ENCODE results near the gene OSTF1.
A peak's percentile ranks its signal among the peaks of the same experiment; 100 is the strongest.

OSTF1 gene

GRCh38 chr9:75092766-75093165 lies 4.5 kb downstream of the OSTF1 start:
- Mint-ChIP-seq H3K27ac (no peak overlapping the region), H3K27me3 (no peaks in the 10 kb centered on the region), H3K9me3 (no peaks in the 10 kb centered on the region), H3K36me3 (ENCODE audit: low read depth) (peaks cover 73% of the 10 kb centered on the region), H3K4me1 (ENCODE audit: low read depth) (peaks cover 61% of the 10 kb centered on the region), H3K4me3 (no peak overlapping the region)
- intact Hi-C loops (cut with micrococcal nuclease), result no loop called here

- H3K4me1 Mint-ChIP-seq (ENCODE audit: low read depth), result peaks cover 71% of the 10 kb centered on the region
- no peak overlapping the region for H3K27ac Mint-ChIP-seq
Measured at GRCh38 chr9:75096796-75097195, 8.5 kb downstream of the OSTF1 start.

GRCh38 chr9:75101004-75101588 lies 12.8 kb downstream of the OSTF1 start:
- Mint-ChIP-seq H3K9me3 (no peaks in the 10 kb centered on the region), H3K4me1 (ENCODE audit: low read depth) (peaks cover 67% of the 10 kb centered on the region), H3K36me3 (ENCODE audit: low read depth) (peaks cover 90% of the 10 kb centered on the region), H3K27me3 (no peaks in the 10 kb centered on the region), H3K27ac (peak overlapping the region; percentile 25), H3K4me3 (no peak overlapping the region)
- intact Hi-C loops (cut with micrococcal nuclease), result no loop called here

More at GRCh38 chr9:75096796-75097195, 8.5 kb downstream of the OSTF1 start:
- Mint-ChIP-seq H3K27me3 (no peaks in the 10 kb centered on the region), H3K4me3 (no peak overlapping the region), H3K9me3 (no peaks in the 10 kb centered on the region), H3K36me3 (ENCODE audit: low read depth) (peaks cover 76% of the 10 kb centered on the region)
- intact Hi-C loops (cut with micrococcal nuclease), result no loop called here

GRCh38 chr9:75102177-75102790 lies 14.0 kb downstream of the OSTF1 start:
- H3K27me3 Mint-ChIP-seq, result no peaks in the 10 kb centered on the region
- H3K4me3 Mint-ChIP-seq, result no peak overlapping the region
- H3K4me1 Mint-ChIP-seq (ENCODE audit: low read depth), result peaks cover 56% of the 10 kb centered on the region
- intact Hi-C loops (cut with micrococcal nuclease), result no loop called here
- H3K36me3 Mint-ChIP-seq (ENCODE audit: low read depth), result peaks cover 88% of the 10 kb centered on the region
- H3K9me3 Mint-ChIP-seq, result no peaks in the 10 kb centered on the region
- peak overlapping the region; percentile 14 for H3K27ac Mint-ChIP-seq

- intact Hi-C loops (cut with micrococcal nuclease), result no loop called here
- Mint-ChIP-seq H3K27ac (peak overlapping the region; percentile 50), H3K4me3 (no peak overlapping the region), H3K27me3 (no peaks in the 10 kb centered on the region), H3K4me1 (ENCODE audit: low read depth) (peaks cover 52% of the 10 kb centered on the region), H3K9me3 (no peaks in the 10 kb centered on the region), H3K36me3 (ENCODE audit: low read depth) (peaks cover 69% of the 10 kb centered on the region)
Measured at GRCh38 chr9:75104607-75105006, 16.3 kb downstream of the OSTF1 start.

GRCh38 chr9:75105019-75105540 lies 16.8 kb downstream of the OSTF1 start:
- intact Hi-C loops (cut with micrococcal nuclease), result no loop called here
- Mint-ChIP-seq H3K36me3 (ENCODE audit: low read depth) (peaks cover 65% of the 10 kb centered on the region), H3K9me3 (no peaks in the 10 kb centered on the region), H3K27me3 (no peaks in the 10 kb centered on the region), H3K4me3 (no peak overlapping the region), H3K27ac (peak overlapping the region; percentile 50), H3K4me1 (ENCODE audit: low read depth) (peaks cover 56% of the 10 kb centered on the region)

- no peaks in the 10 kb centered on the region for H3K27me3 Mint-ChIP-seq
- H3K9me3 Mint-ChIP-seq, result no peaks in the 10 kb centered on the region
- H3K27ac Mint-ChIP-seq, result peak overlapping the region; percentile 50
- intact Hi-C loops (cut with micrococcal nuclease), result no loop called here
- peaks cover 63% of the 10 kb centered on the region for H3K36me3 Mint-ChIP-seq (ENCODE audit: low read depth)
- H3K4me1 Mint-ChIP-seq (ENCODE audit: low read depth), result peaks cover 60% of the 10 kb centered on the region
- H3K4me3 Mint-ChIP-seq, result no peak overlapping the region
Measured at GRCh38 chr9:75105841-75106240, 17.5 kb downstream of the OSTF1 start.

GRCh38 chr9:75106857-75107256 lies 18.5 kb downstream of the OSTF1 start:
- H3K4me3 Mint-ChIP-seq, result no peak overlapping the region
- intact Hi-C loops (cut with micrococcal nuclease), result no loop called here
- peaks cover 54% of the 10 kb centered on the region for H3K36me3 Mint-ChIP-seq (ENCODE audit: low read depth)
- H3K27ac Mint-ChIP-seq, result no peak overlapping the region
- no peaks in the 10 kb centered on the region for H3K9me3 Mint-ChIP-seq
- H3K27me3 Mint-ChIP-seq, result no peaks in the 10 kb centered on the region
- H3K4me1 Mint-ChIP-seq (ENCODE audit: low read depth), result peaks cover 56% of the 10 kb centered on the region

GRCh38 chr9:75108571-75108970 lies 20.3 kb downstream of the OSTF1 start:
- Mint-ChIP-seq H3K27ac (peak overlapping the region; percentile 25), H3K4me3 (no peak overlapping the region), H3K9me3 (no peaks in the 10 kb centered on the region), H3K4me1 (ENCODE audit: low read depth) (peaks cover 57% of the 10 kb centered on the region), H3K27me3 (no peaks in the 10 kb centered on the region), H3K36me3 (ENCODE audit: low read depth) (peaks cover 38% of the 10 kb centered on the region)
- intact Hi-C loops (cut with micrococcal nuclease), result no loop called here

- no peaks in the 10 kb centered on the region for H3K9me3 Mint-ChIP-seq
- peak overlapping the region; percentile 25 for H3K27ac Mint-ChIP-seq
- peaks cover 56% of the 10 kb centered on the region for H3K4me1 Mint-ChIP-seq (ENCODE audit: low read depth)
- intact Hi-C loops (cut with micrococcal nuclease), result no loop called here
- no peak overlapping the region for H3K4me3 Mint-ChIP-seq
- H3K36me3 Mint-ChIP-seq (ENCODE audit: low read depth), result peaks cover 31% of the 10 kb centered on the region
- H3K27me3 Mint-ChIP-seq, result no peaks in the 10 kb centered on the region
Measured at GRCh38 chr9:75109210-75109839, 21.0 kb downstream of the OSTF1 start.

GRCh38 chr9:75111019-75111622 lies 22.8 kb downstream of the OSTF1 start:
- intact Hi-C loops (cut with micrococcal nuclease), result loop anchor here (5.0 kb wide), 1 partner anchor 36 kb away; no protein-coding TSS in a partner anchor
- Mint-ChIP-seq H3K4me3 (no peak overlapping the region), H3K9me3 (no peaks in the 10 kb centered on the region), H3K27me3 (no peaks in the 10 kb centered on the region), H3K36me3 (ENCODE audit: low read depth) (peaks cover 15% of the 10 kb centered on the region), H3K4me1 (ENCODE audit: low read depth) (peaks cover 42% of the 10 kb centered on the region), H3K27ac (no peak overlapping the region)

- Mint-ChIP-seq H3K27me3 (no peaks in the 10 kb centered on the region), H3K9me3 (peaks cover 3% of the 10 kb centered on the region), H3K4me1 (ENCODE audit: low read depth) (peaks cover 50% of the 10 kb centered on the region), H3K36me3 (ENCODE audit: low read depth) (peaks cover 14% of the 10 kb centered on the region), H3K4me3 (no peak overlapping the region), H3K27ac (peak overlapping the region; percentile 63)
- intact Hi-C loops (cut with micrococcal nuclease), result loop anchor here (5.0 kb wide), 1 partner anchor 35 kb away; no protein-coding TSS in a partner anchor
Measured at GRCh38 chr9:75112789-75113188, 24.5 kb downstream of the OSTF1 start.

GRCh38 chr9:75116306-75116705 lies 28.0 kb downstream of the OSTF1 start:
- peaks cover 14% of the 10 kb centered on the region for H3K9me3 Mint-ChIP-seq
- peaks cover 41% of the 10 kb centered on the region for H3K36me3 Mint-ChIP-seq (ENCODE audit: low read depth)
- H3K27me3 Mint-ChIP-seq, result no peaks in the 10 kb centered on the region
- no peak overlapping the region for H3K27ac Mint-ChIP-seq
- no peak overlapping the region for H3K4me3 Mint-ChIP-seq
- peaks cover 61% of the 10 kb centered on the region for H3K4me1 Mint-ChIP-seq (ENCODE audit: low read depth)
- intact Hi-C loops (cut with micrococcal nuclease), result no loop called here

- peaks cover 68% of the 10 kb centered on the region for H3K4me1 Mint-ChIP-seq (ENCODE audit: low read depth)
- H3K36me3 Mint-ChIP-seq (ENCODE audit: low read depth), result peaks cover 54% of the 10 kb centered on the region
- peaks cover 14% of the 10 kb centered on the region for H3K9me3 Mint-ChIP-seq
- H3K27me3 Mint-ChIP-seq, result no peaks in the 10 kb centered on the region
- H3K4me3 Mint-ChIP-seq, result no peak overlapping the region
- intact Hi-C loops (cut with micrococcal nuclease), result no loop called here
- H3K27ac Mint-ChIP-seq, result peak overlapping the region; percentile 26
Measured at GRCh38 chr9:75117564-75117963, 29.2 kb downstream of the OSTF1 start.
